Measurements from ENCODE around the gene PRKAA2. TPM values are rescaled to one million over a fixed set of nuclear protein-coding genes. Genes with fewer than 3 reads are reported as not detected.

PRKAA2 gene
- total RNA-seq, 1 experiment from 2014 or later: 4.0 TPM

- Mint-ChIP-seq H3K27ac (no peak overlapping the region), H3K4me3 (no peak overlapping the region), H3K36me3 (ENCODE audit: insufficient read depth in 1 of 3, low read depth in 3 of 3) (peaks cover 2 to 19% (median 10%) of the 10 kb centered on the region in 3 experiments; a peak in 6 of 7 replicates), H3K27me3 (ENCODE audit: low read depth) (no peaks in the 10 kb centered on the region), H3K4me1 (peaks cover 0 to 5% of the 10 kb centered on the region in 2 experiments; a peak in 1 of 4 replicates), H3K9me3 (no peaks in the 10 kb centered on the region)
- Histone ChIP-seq H3K79me2 (ENCODE audit: insufficient read depth, low read length) (no peaks in the 10 kb centered on the region), H3K79me1 (ENCODE audit: insufficient read depth, low read depth, low read length, poor library complexity, severe bottlenecking) (no peaks in the 10 kb centered on the region), H3K23ac (ENCODE audit: insufficient read length, low read depth, low read length) (no peak overlapping the region), H2BK20ac (ENCODE audit: low read depth, low read length, poor library complexity, severe bottlenecking) (no peak overlapping the region), H3K18ac (ENCODE audit: insufficient read length, low read depth, low read length) (no peak overlapping the region), H3K4me2 (ENCODE audit: insufficient read depth, insufficient read length, low read length) (no peak overlapping the region), H3K4me1 (ENCODE audit: insufficient read depth, low read length) (no peaks in the 10 kb centered on the region), H2BK15ac (ENCODE audit: low read depth, low read length) (no peak overlapping the region), H4K91ac (ENCODE audit: insufficient read length, low read depth, low read length) (no peak overlapping the region), H2BK120ac (ENCODE audit: low read depth, low read length, poor library complexity, severe bottlenecking) (no peak overlapping the region), H3K27me3 (ENCODE audit: insufficient read depth, low read length) (no peaks in the 10 kb centered on the region), H3T11ph (ENCODE audit: low read length) (no peak overlapping the region), H3K9me3 (ENCODE audit: control insufficient read depth, low read depth, low read length) (no peaks in the 10 kb centered on the region), H4K8ac (replicated peaks; ENCODE audit: insufficient read length, low read depth, low read length) (no peak overlapping the region), H3K23me2 (ENCODE audit: insufficient read length, low read depth, low read length, poor library complexity, severe bottlenecking) (no peaks in the 10 kb centered on the region), H3K27ac (ENCODE audit: insufficient read length, low read depth, low read length) (no peak overlapping the region), H3K56ac (ENCODE audit: insufficient read length, low read depth, low read length) (no peak overlapping the region), H3K9ac (ENCODE audit: extremely low read depth, insufficient read length, low read length) (no peak overlapping the region), H2BK5ac (ENCODE audit: insufficient read length, low read length) (no peak overlapping the region), H2AK5ac (ENCODE audit: insufficient read length, low read length) (no peak overlapping the region), H4K20me1 (ENCODE audit: control insufficient read depth, insufficient read depth, insufficient read length) (no peaks in the 10 kb centered on the region), H3K4ac (ENCODE audit: low read depth, low read length) (no peak overlapping the region), H2AFZ (ENCODE audit: low read length) (no peak overlapping the region), H2BK12ac (ENCODE audit: insufficient read length, low read depth, low read length) (no peak overlapping the region), H4K5ac (ENCODE audit: insufficient read length, low read depth, low read length) (no peak overlapping the region), H3K14ac (ENCODE audit: insufficient read depth, low read length) (no peak overlapping the region)
- DNase-seq: no peak
- no peak for TF ChIP-seq CTCF (conservative IDR thresholded peaks at IDR 0.05)
Observed at GRCh38 chr1:56710646-56711045, 65.5 kb downstream of the PRKAA2 start.

Measured in H9 (cell line).